ENCODE measurements around the gene SH2D7.

The SH2D7 gene

GRCh38 chr15:78079298-78080087, 12.9 kb upstream of the SH2D7 start:
- DNase-seq (ENCODE audit: low spot score): no peak

DNA sequence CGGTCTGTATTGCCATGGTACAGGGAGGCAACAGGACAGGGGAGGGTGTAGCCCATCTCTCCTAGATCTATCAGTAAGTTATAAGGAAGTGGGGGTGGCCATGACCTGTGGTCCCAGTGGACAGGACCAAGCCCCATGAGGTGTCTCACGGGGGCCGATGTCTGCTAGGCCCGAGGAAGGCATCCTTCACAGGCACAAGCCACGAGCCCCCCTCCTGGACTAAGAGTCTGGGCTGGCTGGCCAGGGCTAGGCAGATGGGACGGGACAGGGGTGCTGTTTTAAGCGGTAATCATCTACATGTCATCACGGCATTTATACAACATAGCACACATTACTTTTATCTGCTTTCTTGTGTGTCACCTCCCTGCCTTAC, 12.3 kb upstream of the SH2D7 start:
- no peak for DNase-seq (ENCODE audit: low spot score)

GRCh38 chr15:78082106-78082742, 10.1 kb upstream of the SH2D7 start:
- DNase-seq (ENCODE audit: low spot score): no peak

GRCh38 chr15:78082743-78083110, 9.6 kb upstream of the SH2D7 start:
- DNase-seq (ENCODE audit: low spot score): no peak

- no peak for DNase-seq (ENCODE audit: low spot score)
Measured at GRCh38 chr15:78083186-78083585, 9.2 kb upstream of the SH2D7 start.

GRCh38 chr15:78083687-78084448, 8.5 kb upstream of the SH2D7 start:
- no peak for DNase-seq (ENCODE audit: low spot score)

DNA sequence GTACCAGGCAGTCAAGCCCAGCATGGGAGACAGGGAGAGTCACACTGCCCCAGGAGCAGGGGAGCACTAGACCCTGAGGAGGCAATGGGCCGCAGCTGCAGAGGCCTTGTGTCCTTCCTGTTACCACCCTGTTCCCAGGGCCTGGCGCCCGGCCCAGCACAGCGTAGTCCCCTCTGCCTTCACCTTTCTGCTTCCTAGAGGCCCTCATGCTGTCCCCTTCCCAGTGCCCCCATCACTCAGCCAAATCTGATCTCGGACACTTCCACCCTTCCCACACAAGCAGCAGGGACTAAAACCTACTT, 8.0 kb upstream of the SH2D7 start:
- no peak for DNase-seq (ENCODE audit: low spot score)

DNA sequence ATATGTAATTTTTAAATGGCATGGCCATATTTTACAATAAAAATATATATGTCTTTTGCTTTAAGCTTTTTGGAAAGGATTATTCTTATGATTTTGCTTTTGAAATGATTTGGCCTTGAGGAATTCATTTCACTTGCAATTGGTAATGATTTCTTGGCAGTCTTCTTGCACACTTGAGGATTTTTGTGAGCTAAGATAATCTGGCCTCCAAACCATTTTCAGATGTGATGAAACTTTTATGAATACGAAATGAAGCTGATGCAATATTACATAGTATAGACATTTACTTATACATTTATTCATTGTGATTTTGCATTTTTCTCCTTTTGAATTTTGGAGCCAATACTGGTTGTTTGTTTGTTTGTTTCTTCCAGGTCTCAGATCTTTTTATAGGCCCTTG, 6.4 kb upstream of the SH2D7 start:
- DNase-seq (ENCODE audit: low spot score): no peak

DNA sequence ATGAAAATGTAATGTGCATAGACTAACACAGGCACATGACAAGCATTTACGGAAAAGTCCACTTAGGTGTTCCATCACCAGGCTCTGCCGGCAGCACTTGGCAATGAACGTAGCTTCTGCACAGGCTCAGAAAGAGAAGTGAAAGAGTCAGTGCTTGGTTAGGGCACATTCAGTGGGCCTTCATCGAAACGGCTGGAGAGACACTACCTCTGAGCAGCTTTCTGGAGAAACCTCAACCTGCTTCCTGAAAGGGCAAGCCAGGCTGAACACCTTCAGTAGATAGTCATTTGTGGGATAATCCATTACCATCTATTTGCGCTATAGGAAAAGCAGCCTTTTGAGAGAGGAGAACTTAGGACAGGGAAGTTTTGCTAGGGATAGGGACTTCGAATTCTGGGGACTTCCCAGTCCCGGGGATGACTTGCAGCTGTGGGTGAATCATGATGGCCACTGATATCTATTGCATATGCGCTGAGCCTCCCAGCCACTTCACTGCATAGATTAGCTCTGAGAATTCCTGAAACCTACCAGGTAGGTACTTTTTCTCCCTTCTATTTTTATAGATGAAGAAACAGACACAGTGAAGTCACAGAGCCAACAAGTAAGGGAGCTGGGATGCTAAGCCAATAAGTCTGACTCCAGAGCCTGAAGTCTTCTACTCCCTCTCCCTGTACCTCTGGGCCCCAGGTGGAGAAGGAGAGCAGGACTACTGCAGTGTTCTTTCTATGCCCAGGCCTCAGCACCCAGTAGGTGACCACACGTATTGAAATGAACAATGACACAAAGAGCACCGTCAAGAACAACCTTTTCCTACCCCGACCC, 4.2 kb upstream of the SH2D7 start:
- DNase-seq (ENCODE audit: low spot score): no peak

- no peak for DNase-seq (ENCODE audit: low spot score)
Measured at GRCh38 chr15:78088773-78089080, 3.6 kb upstream of the SH2D7 start.

GRCh38 chr15:78090422-78091063, 1.8 kb upstream of the SH2D7 start:
- no peak for DNase-seq (ENCODE audit: low spot score)

DNA sequence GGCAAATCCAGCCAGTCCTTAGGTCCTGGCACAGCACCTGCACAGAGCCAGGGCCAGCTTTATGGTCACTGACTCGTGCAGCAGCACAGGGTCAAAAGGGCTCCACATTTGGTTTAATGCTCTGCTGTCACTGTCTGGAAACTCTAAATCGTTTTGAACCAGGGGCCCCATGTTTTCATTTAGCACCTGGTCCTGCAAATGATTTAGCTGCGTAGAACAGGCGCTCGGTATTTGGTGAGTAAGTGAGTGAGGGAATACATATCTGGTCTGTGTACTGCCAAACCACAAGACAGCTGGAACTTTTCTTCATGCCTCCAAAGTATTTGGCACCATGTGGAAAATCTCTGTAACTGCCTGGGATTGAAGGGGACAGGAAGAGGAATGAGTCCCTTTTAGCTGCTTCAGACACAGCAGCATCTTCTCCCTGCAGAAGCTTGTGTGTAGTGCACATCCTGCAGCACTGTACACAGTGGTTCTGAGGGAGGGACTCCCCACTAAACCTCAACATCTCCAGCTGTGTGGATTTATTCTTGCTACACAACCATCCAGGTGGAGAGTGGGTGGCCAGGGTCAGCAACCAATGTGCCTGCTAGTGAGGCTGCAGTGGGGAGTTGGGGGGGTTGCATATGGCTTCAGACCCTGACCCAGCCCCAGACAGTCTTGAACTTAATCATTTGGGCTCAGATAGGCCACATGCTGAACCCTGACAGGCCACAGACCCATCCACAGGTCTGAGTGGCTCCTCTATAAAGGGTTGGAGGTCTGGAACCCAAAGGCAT, 1.1 kb downstream of the SH2D7 start:
- no peak for DNase-seq (ENCODE audit: low spot score)

- no peak for DNase-seq (ENCODE audit: low spot score)
Measured at GRCh38 chr15:78097667-78098066, 5.3 kb downstream of the SH2D7 start.

- DNase-seq (ENCODE audit: low spot score): no peak
Measured at GRCh38 chr15:78098131-78098755, 5.9 kb downstream of the SH2D7 start.

- DNase-seq (ENCODE audit: low spot score): no peak
Measured at GRCh38 chr15:78100886-78101285, 8.5 kb downstream of the SH2D7 start.

- no peak for DNase-seq (ENCODE audit: low spot score)
Measured at GRCh38 chr15:78101423-78102105, 9.2 kb downstream of the SH2D7 start.

DNA sequence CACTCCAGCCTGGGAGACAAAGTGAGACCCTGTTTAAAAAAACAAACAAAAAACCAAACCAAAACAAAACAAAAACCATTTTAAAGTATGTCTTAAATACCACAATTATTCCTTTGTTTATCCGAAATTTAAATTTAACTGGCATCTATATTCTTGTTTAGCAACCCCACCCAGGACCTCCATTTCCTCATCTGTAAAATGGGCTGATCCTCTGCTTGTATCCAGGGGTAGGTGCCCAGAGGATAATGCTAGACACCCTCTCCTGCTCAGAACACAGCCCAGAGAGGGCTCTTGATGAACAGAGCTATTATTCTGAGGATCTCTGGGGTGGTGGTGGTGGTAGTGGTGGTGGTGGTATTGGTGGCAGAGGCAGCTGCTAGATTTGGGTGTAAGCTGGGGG, 9.8 kb downstream of the SH2D7 start:
- DNase-seq (ENCODE audit: low spot score): no peak

GRCh38 chr15:78102741-78103140, 10.4 kb downstream of the SH2D7 start:
- no peak for DNase-seq (ENCODE audit: low spot score)

DNA sequence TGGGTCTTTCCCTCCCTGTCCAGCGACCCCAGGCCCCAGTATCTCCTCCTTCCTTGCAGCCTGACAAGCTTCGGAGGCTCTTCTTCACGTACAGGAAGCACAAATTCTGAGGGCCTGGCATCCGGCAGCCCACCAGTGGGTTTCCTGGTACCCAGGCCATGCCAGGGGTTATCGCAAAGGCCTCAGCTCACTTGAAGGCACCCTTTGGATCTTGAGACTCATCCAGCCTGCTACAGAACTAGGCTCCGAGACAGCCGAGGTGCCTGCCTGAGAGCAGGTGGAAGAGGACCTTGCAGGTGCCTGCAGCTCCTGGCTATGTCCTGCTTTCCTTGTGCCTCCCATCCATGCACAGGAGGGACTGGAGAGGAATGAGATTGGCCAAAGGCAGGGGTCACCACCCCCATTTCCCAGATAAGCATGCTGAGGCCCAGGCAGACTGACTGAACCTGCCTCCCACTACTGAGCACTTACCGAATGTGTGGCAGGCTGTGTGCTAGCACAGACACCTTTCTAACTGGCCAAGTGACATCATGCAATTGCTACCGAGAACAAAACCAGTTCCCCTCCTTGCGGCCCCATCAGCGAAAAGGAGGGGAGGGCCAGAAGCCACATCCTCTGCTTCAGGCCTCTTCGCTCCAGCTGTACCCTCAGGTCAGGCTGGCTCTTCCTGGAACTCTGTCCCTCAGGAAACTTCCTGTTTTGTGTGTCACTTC, 11.2 kb downstream of the SH2D7 start:
- no peak for DNase-seq (ENCODE audit: low spot score)

GRCh38 chr15:78104119-78104479, 11.7 kb downstream of the SH2D7 start:
- DNase-seq (ENCODE audit: low spot score): no peak

Measured in hematopoietic multipotent progenitor cell treated with erythropoietin and hydrocortisone succinate and interleukin-3 and kit ligand, for 17 days (in vitro differentiated cells).